ENCODE measurements around the gene ANTKMT. TPM values are rescaled to one million over a fixed set of nuclear protein-coding genes. Genes with fewer than 3 reads are reported as not detected.

ANTKMT gene
- total RNA-seq, 1 experiment from 2014 or later: 29.8 TPM

- Histone ChIP-seq H3K4me3 (ENCODE audit: insufficient read depth, low read depth, low read length) (no peak within 1 kb of the TSS), H3K27me3 (ENCODE audit: control insufficient read depth, insufficient read depth, low read length) (no peaks in the 10 kb centered on the region), H3K36me3 (replicated peaks; ENCODE audit: control insufficient read depth, insufficient read depth, low read length) (no peaks in the 10 kb centered on the region)
- no peak for DNase-seq
These were observed 39.8 kb downstream of the ANTKMT start, which contains the start of gene MSLN for GRCh38 chr16:760545-761343. Gene MSLN, plus strand, starts transcription at chr16:760734. Its CDS starts 1,947 bp downstream, at chr16:762681.

GRCh38 chr16:761625-762513 lies 40.9 kb downstream of the ANTKMT start:
- Histone ChIP-seq H3K36me3 (replicated peaks; ENCODE audit: control insufficient read depth, insufficient read depth, low read length) (no peaks in the 10 kb centered on the region), H3K27me3 (ENCODE audit: control insufficient read depth, insufficient read depth, low read length) (no peaks in the 10 kb centered on the region), H3K4me3 (ENCODE audit: insufficient read depth, low read depth, low read length) (no peak overlapping the region)
- no peak for DNase-seq

- no peaks in the 10 kb centered on the region for H3K27me3 ChIP-seq (ENCODE audit: control insufficient read depth, insufficient read depth, low read length)
- no peak for DNase-seq
- H3K36me3 ChIP-seq (replicated peaks; ENCODE audit: control insufficient read depth, insufficient read depth, low read length): no peaks in the 10 kb centered on the region
- no peak overlapping the region for H3K4me3 ChIP-seq (ENCODE audit: insufficient read depth, low read depth, low read length)
These were observed 41.8 kb downstream of the ANTKMT start for GRCh38 chr16:762595-763268.

GRCh38 chr16:763369-764183 lies 42.6 kb downstream of the ANTKMT start:
- no peak for DNase-seq
- Histone ChIP-seq H3K36me3 (replicated peaks; ENCODE audit: control insufficient read depth, insufficient read depth, low read length) (no peaks in the 10 kb centered on the region), H3K27me3 (ENCODE audit: control insufficient read depth, insufficient read depth, low read length) (no peaks in the 10 kb centered on the region), H3K4me3 (ENCODE audit: insufficient read depth, low read depth, low read length) (no peak overlapping the region)

GRCh38 chr16:764184-764750 lies 43.3 kb downstream of the ANTKMT start:
- Histone ChIP-seq H3K36me3 (replicated peaks; ENCODE audit: control insufficient read depth, insufficient read depth, low read length) (no peaks in the 10 kb centered on the region), H3K27me3 (ENCODE audit: control insufficient read depth, insufficient read depth, low read length) (no peaks in the 10 kb centered on the region), H3K4me3 (ENCODE audit: insufficient read depth, low read depth, low read length) (no peak overlapping the region)
- no peak for DNase-seq

- H3K36me3 ChIP-seq (replicated peaks; ENCODE audit: control insufficient read depth, insufficient read depth, low read length): no peaks in the 10 kb centered on the region
- no peak overlapping the region for H3K4me3 ChIP-seq (ENCODE audit: insufficient read depth, low read depth, low read length)
- no peak for DNase-seq
- H3K27me3 ChIP-seq (ENCODE audit: control insufficient read depth, insufficient read depth, low read length): no peaks in the 10 kb centered on the region
These were observed 44.0 kb downstream of the ANTKMT start for GRCh38 chr16:764848-765487.

GRCh38 chr16:765488-765865 lies 44.5 kb downstream of the ANTKMT start:
- Histone ChIP-seq H3K4me3 (ENCODE audit: insufficient read depth, low read depth, low read length) (no peak overlapping the region), H3K36me3 (replicated peaks; ENCODE audit: control insufficient read depth, insufficient read depth, low read length) (no peaks in the 10 kb centered on the region), H3K27me3 (ENCODE audit: control insufficient read depth, insufficient read depth, low read length) (no peaks in the 10 kb centered on the region)
- DNase-seq: no peak

- no peak for DNase-seq
- Histone ChIP-seq H3K36me3 (replicated peaks; ENCODE audit: control insufficient read depth, insufficient read depth, low read length) (no peaks in the 10 kb centered on the region), H3K4me3 (ENCODE audit: insufficient read depth, low read depth, low read length) (no peak overlapping the region), H3K27me3 (ENCODE audit: control insufficient read depth, insufficient read depth, low read length) (no peaks in the 10 kb centered on the region)
These were observed 45.3 kb downstream of the ANTKMT start for GRCh38 chr16:766008-766819.

GRCh38 chr16:766820-767640 lies 46.1 kb downstream of the ANTKMT start:
- Histone ChIP-seq H3K4me3 (ENCODE audit: insufficient read depth, low read depth, low read length) (no peak overlapping the region), H3K36me3 (replicated peaks; ENCODE audit: control insufficient read depth, insufficient read depth, low read length) (no peaks in the 10 kb centered on the region), H3K27me3 (ENCODE audit: control insufficient read depth, insufficient read depth, low read length) (no peaks in the 10 kb centered on the region)
- no peak for DNase-seq

- peak; percentile 87 for DNase-seq
- no peak overlapping the region for H3K4me3 ChIP-seq (ENCODE audit: insufficient read depth, low read depth, low read length)
- no peaks in the 10 kb centered on the region for H3K27me3 ChIP-seq (ENCODE audit: control insufficient read depth, insufficient read depth, low read length)
- no peaks in the 10 kb centered on the region for H3K36me3 ChIP-seq (replicated peaks; ENCODE audit: control insufficient read depth, insufficient read depth, low read length)
These were observed 46.8 kb downstream of the ANTKMT start for GRCh38 chr16:767743-768235.

- peak; percentile 78 for DNase-seq
- no peak overlapping the region for H3K4me3 ChIP-seq (ENCODE audit: insufficient read depth, low read depth, low read length)
- no peaks in the 10 kb centered on the region for H3K36me3 ChIP-seq (replicated peaks; ENCODE audit: control insufficient read depth, insufficient read depth, low read length)
- no peaks in the 10 kb centered on the region for H3K27me3 ChIP-seq (ENCODE audit: control insufficient read depth, insufficient read depth, low read length)
These were observed 47.5 kb downstream of the ANTKMT start for GRCh38 chr16:768428-768827.

- H3K4me3 ChIP-seq (ENCODE audit: insufficient read depth, low read depth, low read length): no peak overlapping the region; the same call in 1 of the 2 replicates
- peak; percentile 85 for DNase-seq
These were observed 48.3 kb downstream of the ANTKMT start for GRCh38 chr16:769184-769784.

More at GRCh38 chr16:769184-769784, 48.3 kb downstream of the ANTKMT start:
- H3K27me3 ChIP-seq (ENCODE audit: control insufficient read depth, insufficient read depth, low read length): no peaks in the 10 kb centered on the region
- no peaks in the 10 kb centered on the region for H3K36me3 ChIP-seq (replicated peaks; ENCODE audit: control insufficient read depth, insufficient read depth, low read length)
